ENCODE data around the gene DYNC1I1. TPM values are rescaled to one million over a fixed set of nuclear protein-coding genes. Genes with fewer than 3 reads are reported as not detected.

Gene DYNC1I1
- total and polyA plus RNA-seq, 2 of the 4 experiments (the other 2 are of a cell fraction) = under 0.01 to 0.15 TPM

- Histone ChIP-seq H4K20me1 (ENCODE audit: insufficient read depth, low read length) (no peaks in the 10 kb centered on the region), H2AFZ (replicated peaks; ENCODE audit: low read length, poor library complexity) (no peak overlapping the region), H3K27ac (ENCODE audit: insufficient read depth, low read length) (no peak overlapping the region), H4K5ac (ENCODE audit: low read depth, low read length) (no peak overlapping the region), H3K36me3 (ENCODE audit: control insufficient read depth, insufficient read depth, low read length) (no peaks in the 10 kb centered on the region), H2AK5ac (ENCODE audit: low read depth, low read length) (no peak overlapping the region), H3K23ac (ENCODE audit: low read depth, low read length) (no peak overlapping the region), H3K9me3 (ENCODE audit: control insufficient read depth, insufficient read depth, low read length) (no peaks in the 10 kb centered on the region), H3K79me1 (ENCODE audit: low read depth in 1 of 2, low read length in 2 of 2) (no peaks in the 10 kb centered on the region), H3K4me3 (ENCODE audit: insufficient read depth, low read depth, low read length) (no peak overlapping the region), H4K91ac (ENCODE audit: insufficient read depth, low read depth, low read length) (no peak overlapping the region), H3K4ac (ENCODE audit: low read depth, low read length) (no peak overlapping the region), H2BK5ac (ENCODE audit: low read depth, low read length, poor library complexity, severe bottlenecking) (no peak overlapping the region), H2BK15ac (ENCODE audit: low read depth, low read length) (no peak overlapping the region), H3K4me2 (ENCODE audit: low read depth, low read length) (no peak overlapping the region), H3K4me1 (ENCODE audit: control insufficient read depth, insufficient read depth, low read length) (no peaks in the 10 kb centered on the region), H3K56ac (ENCODE audit: extremely low read depth, insufficient read depth, low read length) (no peak overlapping the region), H3K14ac (replicated peaks; ENCODE audit: low read depth, low read length) (no peak overlapping the region), H3K9ac (ENCODE audit: low read depth, low read length) (no peak overlapping the region), H3K18ac (ENCODE audit: low read depth, low read length) (no peak overlapping the region), H2BK120ac (ENCODE audit: low read depth, low read length) (no peak overlapping the region), H4K8ac (ENCODE audit: low read depth in 2 of 2, low read length in 2 of 2) (no peak overlapping the region), H3K27me3 (ENCODE audit: control insufficient read depth, insufficient read depth, low read length) (no peaks in the 10 kb centered on the region), H2AK9ac (replicated peaks; ENCODE audit: low read depth, low read length, poor library complexity) (no peak overlapping the region), H3K9me1 (ENCODE audit: insufficient read depth, low read length) (no peaks in the 10 kb centered on the region), H2BK20ac (ENCODE audit: low read depth, low read length) (no peak overlapping the region)
- no peak for ATAC-seq (ENCODE audit: low read depth)
- DNase-seq = no peak
- WGBS, 2 experiments (ENCODE audit: extremely low coverage in 2 of 2, insufficient read length in 1 of 2) = 43% methylated on average over 1 of the region's 1 CpG; no CpG with 5 or more reads in 1 of the 2 experiments
- in situ Hi-C loops (cut with MboI; ENCODE audit: low sequenced_read_pairs) (no loop called here), dilution Hi-C loops (cut with HindIII; ENCODE audit: low sequenced_read_pairs, unreplicated experiment) (no loop called here), intact Hi-C loops (cut with micrococcal nuclease) (no loop called here)
- no TSS peak for BruUV-seq (replicated peaks)
- ChIA-PET POLR2A (ENCODE audit: unreplicated experiment) (no interaction called here), CTCF (no interaction called here)
- TF ChIP-seq FOS (IDR thresholded peaks at IDR 0.05; ENCODE audit: low read depth, low read length) (no peak), CTCF (conservative IDR thresholded peaks at IDR 0.05; ENCODE audit: low read depth, low read length) (no peak), RFX5 (IDR thresholded peaks at IDR 0.05; ENCODE audit: low read depth, low read length) (no peak), MAFK (IDR thresholded peaks at IDR 0.05; ENCODE audit: low read depth, low read length) (no peak), RCOR1 (IDR thresholded peaks at IDR 0.05; ENCODE audit: insufficient replicate concordance, low read length) (no peak), MXI1 (IDR thresholded peaks at IDR 0.05; ENCODE audit: borderline replicate concordance, low read depth, low read length) (no peak), ELK1 (IDR thresholded peaks at IDR 0.05; ENCODE audit: borderline replicate concordance, low read depth, low read length) (no peak), CEBPB (IDR thresholded peaks at IDR 0.05; ENCODE audit: low read depth, low read length) (no peak)
Observed at GRCh38 chr7:95725205-95725604, 47.1 kb upstream of the DYNC1I1 start.
